Measurements from ENCODE around the gene ASB3.
"Not testable (repeated sequence)": the region's sequence is repeated elsewhere in the genome, so short reads cannot be mapped to it uniquely, and the experiment has no call there.

Gene ASB3, protein sequence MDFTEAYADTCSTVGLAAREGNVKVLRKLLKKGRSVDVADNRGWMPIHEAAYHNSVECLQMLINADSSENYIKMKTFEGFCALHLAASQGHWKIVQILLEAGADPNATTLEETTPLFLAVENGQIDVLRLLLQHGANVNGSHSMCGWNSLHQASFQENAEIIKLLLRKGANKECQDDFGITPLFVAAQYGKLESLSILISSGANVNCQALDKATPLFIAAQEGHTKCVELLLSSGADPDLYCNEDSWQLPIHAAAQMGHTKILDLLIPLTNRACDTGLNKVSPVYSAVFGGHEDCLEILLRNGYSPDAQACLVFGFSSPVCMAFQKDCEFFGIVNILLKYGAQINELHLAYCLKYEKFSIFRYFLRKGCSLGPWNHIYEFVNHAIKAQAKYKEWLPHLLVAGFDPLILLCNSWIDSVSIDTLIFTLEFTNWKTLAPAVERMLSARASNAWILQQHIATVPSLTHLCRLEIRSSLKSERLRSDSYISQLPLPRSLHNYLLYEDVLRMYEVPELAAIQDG

DNA sequence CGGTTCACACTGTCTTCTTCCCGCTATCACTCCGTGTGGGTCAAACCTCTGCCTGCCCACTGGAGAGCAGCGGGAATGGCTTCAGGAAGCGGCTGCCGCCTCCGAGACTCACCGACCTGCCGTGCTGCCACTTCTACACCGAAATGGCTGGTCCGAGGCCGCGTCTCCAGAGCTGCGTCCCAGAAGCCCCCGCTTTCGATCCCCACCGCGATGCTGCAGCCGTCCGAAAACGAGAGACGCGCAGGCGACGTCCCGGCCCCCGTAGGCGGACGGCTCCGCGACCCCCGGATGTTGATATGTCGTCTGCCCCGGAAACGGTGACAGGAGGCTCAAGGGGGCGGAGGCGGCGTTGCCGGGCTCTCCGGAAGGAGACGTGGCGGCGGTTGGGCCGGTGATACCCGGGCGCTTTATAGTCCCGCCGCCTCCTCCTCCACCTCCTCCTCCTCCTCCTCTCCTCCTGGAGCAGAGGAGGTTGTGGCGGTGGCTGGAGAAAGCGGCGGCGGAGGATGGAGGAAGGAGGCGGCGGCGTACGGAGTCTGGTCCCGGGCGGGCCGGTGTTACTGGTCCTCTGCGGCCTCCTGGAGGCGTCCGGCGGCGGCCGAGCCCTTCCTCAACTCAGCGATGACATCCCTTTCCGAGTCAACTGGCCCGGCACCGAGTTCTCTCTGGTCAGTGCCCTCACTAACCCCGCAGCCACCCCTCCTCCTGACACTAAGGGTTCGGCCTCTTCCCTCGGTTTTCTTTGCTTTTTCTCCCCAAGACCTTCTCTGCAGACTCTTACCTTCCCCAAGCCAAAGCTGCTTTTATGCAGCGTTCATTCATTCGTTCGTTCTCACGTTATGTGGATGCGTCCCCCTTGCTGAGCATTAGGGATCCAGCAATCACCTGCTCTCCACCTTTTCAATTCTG lies at the start of gene ASB3, which contains the start of gene ERLEC1:
Gene ASB3, minus strand, starts transcription at position 249 of the 909 bp plus-strand sequence. CDS start 21,381 bp downstream, outside the sequence.
Gene ERLEC1, plus strand, starts transcription at position 340 of the 909 bp plus-strand sequence. Its CDS starts 167 bp downstream, at position 507.
- DNase-seq = peak; percentile 92

DNA sequence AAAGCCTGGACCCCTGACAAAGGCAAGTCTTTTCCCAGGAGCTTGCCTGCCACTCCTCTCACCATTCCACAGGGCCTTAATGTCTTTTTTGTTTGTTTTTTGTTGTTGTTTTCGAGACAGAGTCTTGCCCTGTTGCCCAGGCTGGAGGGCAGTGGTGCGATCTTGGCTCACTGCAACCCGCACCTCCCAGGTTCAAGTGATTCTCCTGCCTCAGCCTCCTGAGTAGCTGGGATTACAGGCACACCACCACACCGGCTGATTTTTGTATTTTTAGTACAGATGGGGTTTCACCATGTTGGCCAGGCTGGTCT lies 43.2 kb upstream of the ASB3 start:
- DNase-seq = not testable (repeated sequence)

DNA sequence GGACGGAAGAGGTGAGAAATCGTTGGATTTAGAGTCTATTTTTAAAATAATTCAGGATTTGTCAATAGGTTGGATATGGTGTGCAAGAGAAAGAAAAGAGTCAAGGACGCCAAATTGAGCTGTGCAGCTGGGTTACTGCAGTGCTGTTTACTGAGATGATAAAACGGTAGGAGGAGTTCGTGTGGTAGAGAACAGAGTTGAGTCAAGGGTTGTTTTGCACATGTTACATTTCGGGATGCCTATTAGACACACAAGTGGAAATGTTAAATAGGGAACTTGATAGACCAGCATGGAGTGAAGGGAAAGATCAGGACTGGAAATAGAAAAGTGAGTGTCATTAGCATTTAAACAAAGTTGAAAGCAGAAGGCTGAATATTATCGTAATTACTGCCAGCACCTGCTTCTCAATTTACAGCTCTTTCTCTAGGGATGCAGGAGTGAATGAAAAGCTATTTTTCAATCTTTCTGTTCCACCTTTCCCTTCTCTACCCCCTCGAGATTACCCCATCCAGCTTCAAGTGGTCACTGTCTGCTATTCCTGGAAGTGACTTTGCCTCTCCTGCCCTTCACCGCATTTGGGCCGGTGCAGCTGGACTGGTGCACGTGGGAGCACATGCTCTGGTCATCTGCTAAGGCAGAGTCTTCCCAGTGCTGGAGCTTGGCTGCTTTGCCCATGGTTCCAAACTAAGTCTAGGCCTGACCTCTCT lies 42.7 kb upstream of the ASB3 start:
- DNase-seq = no peak

DNA sequence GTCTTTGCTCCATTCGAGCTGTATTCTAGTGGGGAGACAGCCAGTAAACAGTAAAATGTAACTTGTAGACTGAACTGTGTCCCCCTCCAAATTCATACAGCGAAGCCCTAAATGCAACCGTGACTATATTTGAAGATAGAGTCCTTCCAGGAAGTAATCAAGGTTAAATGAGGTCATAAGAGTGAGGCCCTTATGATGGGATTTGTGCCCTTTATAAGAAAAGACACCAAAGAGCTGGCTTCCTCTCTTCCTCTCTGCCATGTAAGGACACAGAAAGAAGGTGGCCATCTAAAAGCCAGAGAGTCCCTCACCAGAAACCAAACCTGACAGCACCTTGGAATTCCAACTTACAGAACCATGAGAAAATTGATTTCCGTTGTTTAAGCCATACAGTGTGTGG lies 41.6 kb upstream of the ASB3 start:
- no peak for DNase-seq

DNA sequence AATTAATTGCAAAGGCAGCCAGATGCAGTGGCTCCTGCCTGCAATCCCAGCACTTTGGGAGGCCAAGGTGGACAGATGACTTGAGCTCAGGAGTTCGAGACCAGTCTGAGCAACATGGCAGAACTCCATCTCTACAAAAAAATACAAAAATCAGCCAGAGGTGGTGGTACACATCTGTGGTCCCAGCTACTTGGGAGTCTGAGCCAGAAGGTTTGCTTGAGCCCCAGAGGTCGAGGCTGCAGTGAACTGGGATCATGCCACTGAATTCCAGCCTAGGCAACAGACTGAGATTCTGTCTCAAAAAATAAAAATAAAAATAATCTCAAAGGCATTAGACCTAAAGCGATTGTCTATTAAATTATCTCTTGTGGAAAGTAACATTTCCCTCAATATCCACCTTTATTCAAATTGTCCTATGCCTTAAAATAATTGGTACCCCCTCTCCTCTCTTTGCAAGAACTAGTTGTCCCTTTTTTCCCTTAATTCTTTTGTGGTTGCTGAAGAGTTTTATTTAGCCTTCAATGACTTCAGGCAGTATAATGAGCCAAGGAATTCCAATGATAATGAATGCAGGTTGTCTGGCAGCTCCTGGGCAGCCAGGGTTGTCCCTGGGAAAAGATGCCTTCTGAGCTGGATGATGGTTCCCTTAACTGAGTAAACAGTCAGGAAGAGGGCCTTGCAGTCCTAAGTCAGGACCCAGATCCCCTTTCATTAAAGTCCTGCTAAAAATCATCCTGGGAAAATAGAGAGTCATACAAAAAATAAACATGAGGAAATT lies 40.8 kb upstream of the ASB3 start:
- DNase-seq = no peak

DNA sequence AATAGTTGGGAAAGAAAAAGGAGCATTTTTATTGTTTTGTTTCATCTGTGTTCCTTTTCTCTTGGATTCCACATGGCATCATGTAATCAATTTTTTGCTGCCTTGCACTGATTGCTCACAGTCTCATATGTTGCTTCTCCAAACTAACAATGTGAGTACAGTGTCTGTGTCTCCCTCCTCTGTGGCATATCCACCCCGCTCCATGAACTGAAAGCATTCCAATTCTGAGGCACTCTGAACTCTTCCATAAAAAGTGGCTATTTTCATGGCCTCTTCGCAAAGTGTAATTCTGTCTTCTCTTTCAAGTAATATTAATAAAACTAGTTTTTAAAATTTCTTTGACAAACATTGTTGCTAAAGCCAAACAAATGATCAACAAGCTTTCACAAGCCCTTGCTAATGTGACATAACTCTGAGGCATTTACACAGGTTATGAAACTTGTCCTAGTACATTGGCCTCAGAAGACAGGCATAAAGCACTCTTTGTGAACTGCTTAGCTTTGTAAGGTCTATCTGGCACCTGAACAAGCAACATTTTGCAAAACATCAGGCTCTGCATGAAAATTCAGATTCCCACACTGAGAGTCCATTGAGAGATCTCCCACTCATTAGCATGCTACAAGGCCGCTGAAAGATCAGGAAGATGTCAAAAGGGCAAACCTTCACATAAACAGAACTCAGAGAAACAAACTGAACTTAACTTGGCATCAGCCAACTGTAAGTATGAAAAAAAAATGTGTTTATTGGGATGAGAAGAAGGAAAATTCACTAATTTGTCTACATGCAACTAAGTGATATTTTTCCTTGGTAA lies 40.0 kb upstream of the ASB3 start:
- no peak for DNase-seq

DNA sequence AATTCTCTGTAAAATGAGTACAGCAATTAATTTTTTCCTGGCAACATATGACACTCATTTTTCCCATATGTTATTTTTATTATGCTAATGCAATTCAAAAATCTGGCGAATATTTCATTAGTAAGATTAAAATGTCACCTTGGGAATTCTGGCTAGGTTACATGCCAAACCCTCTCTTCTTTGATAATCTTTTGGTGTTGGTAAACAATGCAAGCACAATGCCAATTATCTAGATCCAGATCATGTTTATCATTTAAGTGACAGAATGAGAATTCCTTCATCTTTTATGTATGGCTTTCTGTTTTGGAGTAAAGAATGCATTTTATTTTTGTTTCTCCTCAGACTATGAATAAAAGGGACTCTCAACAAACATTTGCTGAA lies 39.3 kb upstream of the ASB3 start:
- DNase-seq = no peak

DNA sequence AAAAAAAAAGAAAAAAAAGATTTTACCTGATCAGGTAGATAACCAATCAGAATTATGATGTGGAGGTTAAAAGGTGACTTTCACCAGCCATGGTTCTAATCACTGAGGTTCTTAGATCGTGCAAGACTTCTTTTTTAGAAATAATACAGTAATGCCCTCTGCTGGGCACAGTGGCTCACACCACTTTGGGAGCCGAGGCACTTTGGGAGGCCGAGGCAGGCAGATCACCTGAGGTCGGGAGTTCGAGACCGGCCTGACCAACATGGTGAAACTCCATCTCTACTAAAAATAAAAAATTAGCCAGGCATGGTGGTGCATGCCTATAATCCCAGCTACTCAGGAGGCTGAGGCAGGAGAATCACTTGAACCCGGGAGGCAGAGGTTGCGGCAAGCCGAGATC lies 36.9 kb upstream of the ASB3 start:
- DNase-seq = not testable (repeated sequence)

DNA sequence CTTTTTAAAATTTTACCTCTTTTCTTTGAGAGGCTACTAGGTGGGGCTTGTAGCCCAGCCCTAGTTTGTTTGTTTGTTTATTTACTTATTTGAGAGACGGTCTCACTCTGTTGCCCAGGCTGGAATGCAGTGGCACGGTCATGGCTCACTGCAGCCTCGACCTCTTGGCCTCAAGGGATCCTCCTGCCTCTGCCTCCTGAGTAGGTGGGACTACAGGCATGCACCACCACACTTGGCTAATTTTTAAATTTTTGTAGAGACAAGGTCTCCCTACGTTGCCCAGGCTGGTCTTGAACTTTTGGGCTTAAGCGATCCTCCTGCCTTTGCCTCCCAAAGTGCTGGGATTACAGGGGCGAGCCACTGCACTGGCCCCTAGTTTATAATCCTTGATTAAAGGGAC lies 35.1 kb upstream of the ASB3 start:
- no peak for DNase-seq

DNA sequence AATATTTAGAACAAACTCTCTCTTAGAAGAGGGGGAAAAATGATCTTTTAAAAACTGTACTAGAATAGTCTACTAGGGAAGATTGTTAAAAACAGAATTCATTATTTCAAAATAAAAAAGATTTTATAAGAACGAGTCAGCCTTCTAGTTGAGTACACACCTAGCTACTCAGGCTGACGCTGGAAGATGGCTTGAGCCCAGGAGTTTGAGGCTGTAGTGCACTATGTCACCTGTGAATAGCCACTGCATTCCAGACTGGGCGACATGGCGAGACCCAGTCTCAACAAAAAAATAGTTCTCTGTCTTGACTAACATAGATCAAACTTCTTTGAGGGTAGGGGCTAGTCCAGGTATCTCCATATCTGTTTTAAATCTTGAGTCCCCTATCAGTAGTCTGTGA lies 34.0 kb upstream of the ASB3 start:
- no peak for DNase-seq

DNA sequence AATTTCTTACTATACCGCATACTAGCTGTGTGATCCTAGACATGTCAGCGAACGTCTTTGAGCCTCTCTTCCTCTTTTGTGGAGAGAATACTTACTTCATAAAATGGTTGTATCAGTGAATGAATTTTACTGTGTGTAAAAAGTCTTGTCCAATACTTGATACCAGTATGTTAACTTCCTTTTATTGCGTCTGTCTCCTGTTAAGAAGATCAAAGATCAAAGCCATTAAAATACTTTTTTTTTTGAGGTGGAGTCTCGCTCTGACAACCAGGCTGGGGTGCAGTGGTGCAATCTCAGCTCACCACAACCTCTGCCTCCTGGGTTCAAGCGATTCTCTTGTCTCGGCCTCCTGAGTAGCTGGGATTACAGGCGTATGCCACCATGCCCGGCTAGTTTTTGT lies 33.3 kb upstream of the ASB3 start:
- DNase-seq = no peak

DNA sequence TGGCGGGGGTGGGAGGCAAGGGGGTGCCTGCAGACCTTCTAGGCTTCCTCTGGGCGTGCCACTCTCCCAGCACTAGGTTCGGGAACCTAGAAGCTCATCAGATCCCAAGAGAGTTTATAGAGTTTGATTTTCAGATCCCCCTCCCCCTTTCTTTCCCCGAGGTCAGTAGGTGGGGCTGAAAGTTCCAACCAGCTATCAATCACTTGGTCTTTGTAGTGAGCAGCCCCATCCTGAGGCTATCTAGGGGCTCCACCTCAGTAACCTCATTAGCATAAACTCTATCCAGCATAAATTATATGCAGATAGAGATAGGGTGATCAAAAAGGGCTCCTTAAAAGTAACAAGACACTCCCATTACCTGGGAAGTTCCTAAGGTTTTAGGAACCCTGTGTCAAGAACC lies 32.9 kb upstream of the ASB3 start:
- no peak for DNase-seq

DNA sequence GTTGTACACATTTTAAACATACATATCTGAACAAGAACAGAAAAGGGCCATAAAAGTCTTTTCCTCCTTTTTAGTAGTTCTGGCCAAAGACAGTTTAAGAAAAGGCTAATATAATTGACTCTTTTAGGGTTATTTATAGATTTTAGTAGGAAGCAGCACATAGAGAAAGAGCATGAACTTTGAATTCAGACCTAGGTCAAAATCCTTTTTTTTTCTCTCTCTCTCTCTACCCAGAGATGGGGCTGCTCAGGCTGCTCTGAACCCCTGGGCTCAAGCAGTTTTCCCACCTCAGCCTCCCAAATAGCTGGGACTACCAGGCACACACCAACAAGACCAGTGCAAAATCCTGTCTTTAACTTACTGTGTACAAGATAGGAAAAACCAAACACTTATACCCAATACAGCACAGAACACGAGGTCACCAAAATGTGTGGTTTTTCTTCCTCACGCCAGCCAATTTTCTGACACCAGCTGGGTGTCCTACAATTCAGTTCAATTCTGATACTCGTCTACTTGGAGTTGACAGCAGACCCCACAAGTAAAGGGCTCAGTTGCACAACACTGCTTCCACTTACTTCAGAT lies 32.2 kb upstream of the ASB3 start:
- DNase-seq = no peak

DNA sequence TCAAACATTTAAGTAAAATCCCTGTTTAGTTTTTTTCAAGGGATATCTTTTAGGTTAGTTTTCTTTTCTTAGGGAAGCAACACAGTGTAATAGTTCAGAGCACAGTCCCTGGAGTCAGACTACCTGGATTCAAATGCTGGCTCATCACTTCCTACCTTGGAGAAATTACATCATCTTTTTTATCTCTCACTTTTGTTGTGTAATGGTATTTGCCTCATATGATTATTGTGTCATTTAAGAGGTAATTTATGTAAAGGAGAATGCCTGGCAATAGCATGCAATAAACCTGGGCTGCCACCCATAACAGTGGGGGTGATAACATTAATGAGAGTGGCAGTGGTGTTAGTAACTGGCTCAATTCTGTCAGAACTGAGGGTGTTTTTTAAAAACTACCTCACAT lies 26.4 kb upstream of the ASB3 start:
- DNase-seq = no peak

DNA sequence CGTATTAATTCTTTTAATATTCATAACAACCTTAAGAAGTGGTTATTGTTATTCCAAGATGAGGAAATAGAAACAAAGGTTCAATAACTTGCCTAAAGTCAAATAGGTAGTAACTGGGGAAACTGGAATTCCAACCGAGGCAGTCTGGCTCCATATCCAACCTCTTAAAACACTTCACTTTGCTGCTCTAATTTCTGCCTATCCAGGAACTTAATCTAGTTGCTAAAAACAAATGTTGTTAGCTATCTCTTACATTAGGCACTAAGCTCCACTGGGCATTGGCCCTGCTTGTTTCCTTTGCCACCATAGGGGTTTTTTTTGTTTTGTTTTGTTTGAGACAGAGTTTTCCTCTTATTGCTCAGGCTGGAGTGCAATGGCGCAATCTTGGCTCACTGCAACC lies 24.8 kb upstream of the ASB3 start:
- no peak for DNase-seq

DNA sequence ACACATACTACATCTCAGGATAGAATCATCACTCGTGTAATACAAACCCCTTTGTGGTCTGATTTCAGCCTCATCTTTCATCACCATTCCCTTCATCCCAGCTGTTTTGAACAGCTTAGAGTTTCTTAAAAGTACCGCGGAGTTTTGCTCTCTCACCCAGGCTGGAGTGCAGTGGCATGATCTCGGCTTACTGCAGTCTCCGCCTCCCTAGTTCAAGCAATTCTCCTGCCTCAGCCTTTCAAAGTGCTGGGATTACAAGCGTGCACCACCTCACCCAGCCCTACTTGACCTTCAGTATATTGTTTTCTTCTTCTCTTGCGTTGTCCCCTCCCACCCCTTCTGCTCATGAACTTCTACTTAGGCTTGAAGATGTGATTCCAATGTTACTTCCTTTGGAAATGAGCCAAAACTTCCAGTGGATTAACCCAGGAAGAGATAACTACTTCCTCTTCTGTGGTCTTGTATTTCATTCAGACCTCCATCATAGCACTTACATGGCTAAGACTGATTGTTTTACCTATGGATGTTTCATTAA lies 15.9 kb upstream of the ASB3 start:
- DNase-seq = no peak

DNA sequence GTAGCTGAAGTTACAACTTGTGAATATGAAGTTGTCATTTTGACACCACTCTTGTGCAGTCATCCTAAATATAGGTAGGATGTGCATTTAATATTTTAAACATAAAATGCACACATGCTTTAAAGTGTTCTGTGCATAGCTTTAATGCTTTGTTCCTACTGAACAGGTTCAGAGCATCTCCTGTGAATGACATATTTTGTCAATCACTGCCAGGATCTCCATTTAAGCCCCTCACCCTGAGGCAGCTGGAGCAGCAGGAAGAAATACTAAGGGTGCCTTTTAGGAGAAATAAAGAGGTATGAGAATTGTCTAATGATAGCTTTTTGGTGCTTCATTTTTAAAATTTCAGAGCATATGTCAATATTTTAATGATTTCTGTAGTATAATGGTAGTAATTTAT lies 14.8 kb upstream of the ASB3 start:
- DNase-seq = no peak

DNA sequence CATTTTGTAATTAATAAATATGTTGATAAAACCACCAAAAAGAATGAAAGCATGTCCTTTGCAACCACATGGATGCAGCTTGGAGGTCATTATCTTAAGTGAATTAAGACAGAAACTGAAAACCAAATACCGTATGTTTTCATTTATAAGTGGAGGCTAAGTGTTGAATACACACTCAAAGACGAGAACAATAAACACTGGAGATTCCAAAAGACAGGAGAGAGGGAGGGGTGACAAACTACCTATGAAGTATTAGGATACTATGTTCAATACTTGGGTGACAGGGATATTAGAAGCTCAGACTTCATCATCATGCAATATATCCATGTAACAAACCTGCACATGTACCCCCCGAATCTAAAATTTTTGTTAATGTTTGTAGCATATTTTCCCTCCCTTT lies 7.1 kb upstream of the ASB3 start:
- no peak for DNase-seq

DNA sequence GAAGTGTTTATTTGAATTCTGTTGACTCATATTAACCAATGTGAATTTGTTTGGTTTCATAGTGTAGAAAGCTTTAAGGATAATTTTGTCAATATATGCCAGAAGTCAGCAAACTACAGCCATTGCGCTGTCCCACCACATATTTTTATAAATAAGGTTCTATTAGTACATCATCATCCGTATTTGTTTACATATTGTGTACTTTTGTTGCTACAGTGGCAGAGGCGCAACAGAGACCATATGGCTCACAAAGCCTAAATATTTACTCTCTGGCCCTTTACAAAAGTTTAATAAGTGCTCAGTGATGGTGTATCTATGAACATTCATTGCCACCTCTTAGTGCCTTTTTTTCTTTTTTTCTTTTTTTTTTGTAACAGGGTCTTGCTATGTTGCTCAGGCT lies 6.5 kb upstream of the ASB3 start:
- no peak for DNase-seq

DNA sequence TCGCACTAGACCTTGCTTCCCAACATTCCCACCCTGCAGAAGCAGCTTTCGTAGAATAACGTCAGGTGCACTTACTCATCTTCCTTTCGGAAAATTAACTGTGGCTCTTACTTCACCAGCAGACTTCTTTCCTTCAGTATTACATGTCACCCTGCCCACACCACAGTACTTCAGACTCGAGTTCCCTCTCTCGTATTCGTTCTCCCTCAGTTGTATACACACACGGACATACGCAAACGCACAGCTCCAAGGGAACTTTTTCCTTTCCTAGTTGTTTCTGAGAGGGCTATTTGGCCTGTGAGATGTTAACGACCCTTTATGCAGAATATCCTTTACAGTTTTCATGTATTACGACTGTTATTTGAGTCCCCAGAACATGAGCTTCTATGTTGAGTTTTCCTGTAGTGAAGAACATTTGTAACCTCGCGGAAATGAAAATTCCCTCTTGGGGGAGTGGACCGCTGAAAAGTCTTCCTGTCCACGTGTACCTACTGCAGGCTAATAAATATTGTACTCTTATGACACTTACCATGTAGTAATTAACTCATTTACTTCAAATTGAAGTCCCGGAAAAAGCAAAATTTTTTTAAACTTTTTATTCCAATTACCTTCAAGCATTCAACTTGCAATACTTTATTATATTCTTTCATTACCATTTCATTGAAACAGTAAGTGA lies 999 bp upstream of the ASB3 start:
- no peak for DNase-seq
